Panc1 (cell line): ENCODE measurements around the gene GSTM3.
"Not testable (repeated sequence)": the region's sequence is repeated elsewhere in the genome, so short reads cannot be mapped to it uniquely, and the experiment has no call there.

Experiments used
- CTCF ChIP-seq: fragments of 450-650 bp; IDR thresholded peaks from 2 replicates; pipeline ENCODE4 v1.5.1; 2017; ENCODE audit warnings: mild to moderate bottlenecking
- TF ChIP-seq, protein P1 (sequence below), 2 experiments: IDR thresholded peaks; 2 replicates each; pipeline ENCODE4 v1.6.1; 2011 to 2012; ENCODE audit warnings: low read depth in 2 of 2, control low read depth in 1 of 2, low read length in 1 of 2, mild to moderate bottlenecking in 1 of 2, moderate library complexity in 1 of 2; ENCODE audit not compliant: insufficient read depth in 1 of 2

DNA sequence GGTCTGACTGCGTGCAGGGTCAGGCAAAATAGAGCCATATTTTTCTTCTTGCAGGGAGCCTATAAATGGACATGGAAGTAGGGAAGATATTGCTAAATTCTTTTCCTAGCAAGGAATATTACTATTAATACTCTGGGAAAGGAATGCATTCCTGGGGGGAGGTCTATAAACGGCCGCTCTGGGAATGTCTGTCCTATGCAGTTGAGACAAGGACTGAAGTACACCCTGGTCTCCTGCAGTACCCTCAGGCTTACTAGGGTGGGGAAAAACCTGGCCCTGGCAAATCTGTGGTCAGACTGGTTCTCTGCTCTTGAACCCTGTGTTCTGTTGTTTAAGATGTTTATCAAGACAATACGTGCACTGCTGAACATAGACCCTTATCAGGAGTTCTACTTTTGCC lies 31.9 kb downstream of the GSTM3 start:
- not testable (repeated sequence) for TF ChIP-seq CTCF
- TF ChIP-seq, protein P1, sequence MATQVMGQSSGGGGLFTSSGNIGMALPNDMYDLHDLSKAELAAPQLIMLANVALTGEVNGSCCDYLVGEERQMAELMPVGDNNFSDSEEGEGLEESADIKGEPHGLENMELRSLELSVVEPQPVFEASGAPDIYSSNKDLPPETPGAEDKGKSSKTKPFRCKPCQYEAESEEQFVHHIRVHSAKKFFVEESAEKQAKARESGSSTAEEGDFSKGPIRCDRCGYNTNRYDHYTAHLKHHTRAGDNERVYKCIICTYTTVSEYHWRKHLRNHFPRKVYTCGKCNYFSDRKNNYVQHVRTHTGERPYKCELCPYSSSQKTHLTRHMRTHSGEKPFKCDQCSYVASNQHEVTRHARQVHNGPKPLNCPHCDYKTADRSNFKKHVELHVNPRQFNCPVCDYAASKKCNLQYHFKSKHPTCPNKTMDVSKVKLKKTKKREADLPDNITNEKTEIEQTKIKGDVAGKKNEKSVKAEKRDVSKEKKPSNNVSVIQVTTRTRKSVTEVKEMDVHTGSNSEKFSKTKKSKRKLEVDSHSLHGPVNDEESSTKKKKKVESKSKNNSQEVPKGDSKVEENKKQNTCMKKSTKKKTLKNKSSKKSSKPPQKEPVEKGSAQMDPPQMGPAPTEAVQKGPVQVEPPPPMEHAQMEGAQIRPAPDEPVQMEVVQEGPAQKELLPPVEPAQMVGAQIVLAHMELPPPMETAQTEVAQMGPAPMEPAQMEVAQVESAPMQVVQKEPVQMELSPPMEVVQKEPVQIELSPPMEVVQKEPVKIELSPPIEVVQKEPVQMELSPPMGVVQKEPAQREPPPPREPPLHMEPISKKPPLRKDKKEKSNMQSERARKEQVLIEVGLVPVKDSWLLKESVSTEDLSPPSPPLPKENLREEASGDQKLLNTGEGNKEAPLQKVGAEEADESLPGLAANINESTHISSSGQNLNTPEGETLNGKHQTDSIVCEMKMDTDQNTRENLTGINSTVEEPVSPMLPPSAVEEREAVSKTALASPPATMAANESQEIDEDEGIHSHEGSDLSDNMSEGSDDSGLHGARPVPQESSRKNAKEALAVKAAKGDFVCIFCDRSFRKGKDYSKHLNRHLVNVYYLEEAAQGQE (IDR thresholded peaks at IDR 0.05; ENCODE audit: insufficient read depth in 1 of 2, low read depth in 2 of 2, low read length in 1 of 2) = not testable (repeated sequence)
